ENCODE results near the gene PDE1A.

GRCh38 chr2:182116774-182117173 is 310.1 kb downstream of the PDE1A start:
- TF ChIP-seq, protein P1, sequence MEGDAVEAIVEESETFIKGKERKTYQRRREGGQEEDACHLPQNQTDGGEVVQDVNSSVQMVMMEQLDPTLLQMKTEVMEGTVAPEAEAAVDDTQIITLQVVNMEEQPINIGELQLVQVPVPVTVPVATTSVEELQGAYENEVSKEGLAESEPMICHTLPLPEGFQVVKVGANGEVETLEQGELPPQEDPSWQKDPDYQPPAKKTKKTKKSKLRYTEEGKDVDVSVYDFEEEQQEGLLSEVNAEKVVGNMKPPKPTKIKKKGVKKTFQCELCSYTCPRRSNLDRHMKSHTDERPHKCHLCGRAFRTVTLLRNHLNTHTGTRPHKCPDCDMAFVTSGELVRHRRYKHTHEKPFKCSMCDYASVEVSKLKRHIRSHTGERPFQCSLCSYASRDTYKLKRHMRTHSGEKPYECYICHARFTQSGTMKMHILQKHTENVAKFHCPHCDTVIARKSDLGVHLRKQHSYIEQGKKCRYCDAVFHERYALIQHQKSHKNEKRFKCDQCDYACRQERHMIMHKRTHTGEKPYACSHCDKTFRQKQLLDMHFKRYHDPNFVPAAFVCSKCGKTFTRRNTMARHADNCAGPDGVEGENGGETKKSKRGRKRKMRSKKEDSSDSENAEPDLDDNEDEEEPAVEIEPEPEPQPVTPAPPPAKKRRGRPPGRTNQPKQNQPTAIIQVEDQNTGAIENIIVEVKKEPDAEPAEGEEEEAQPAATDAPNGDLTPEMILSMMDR (conservative IDR thresholded peaks at IDR 0.05; ENCODE audit: low read depth, low read length) = no peak
- TF ChIP-seq POLR2A (IDR thresholded peaks at IDR 0.05; ENCODE audit: low read depth, low read length) = no peak
- TF ChIP-seq RCOR1 (IDR thresholded peaks at IDR 0.05; ENCODE audit: insufficient replicate concordance, low read length) = no peak
- no peak for TF ChIP-seq CEBPB (IDR thresholded peaks at IDR 0.05; ENCODE audit: low read depth, low read length)
- TF ChIP-seq ELK1 (IDR thresholded peaks at IDR 0.05; ENCODE audit: borderline replicate concordance, low read depth, low read length) = no peak
- no peak for TF ChIP-seq MAFK (IDR thresholded peaks at IDR 0.05; ENCODE audit: low read depth, low read length)
- TF ChIP-seq CHD1 (IDR thresholded peaks at IDR 0.05; ENCODE audit: low read depth, low read length) = no peak
- no peak for TF ChIP-seq FOS (IDR thresholded peaks at IDR 0.05; ENCODE audit: low read depth, low read length)
- TF ChIP-seq RFX5 (IDR thresholded peaks at IDR 0.05; ENCODE audit: low read depth, low read length) = no peak
